GM21576 (cell line): ENCODE results near the gene NUDT19.
"Not testable (repeated sequence)": the region's sequence is repeated elsewhere in the genome, so short reads cannot be mapped to it uniquely, and the experiment has no call there.

Experiments
- ATAC-seq: cut with Tn5 transposase; IDR thresholded peaks from one replicate; pipeline ENCODE4 v1.9.1; 2021; ENCODE audit warnings: mild to moderate bottlenecking, moderate library complexity; ENCODE audit not compliant: unreplicated experiment

The NUDT19 gene

GRCh38 chr19:32691291-32691951, at the start of gene NUDT19:
NUDT19 (plus strand) TSS chr19:32691821; CDS start chr19:32691961, 140 bp downstream.
- peak; percentile 82 for ATAC-seq

DNA sequence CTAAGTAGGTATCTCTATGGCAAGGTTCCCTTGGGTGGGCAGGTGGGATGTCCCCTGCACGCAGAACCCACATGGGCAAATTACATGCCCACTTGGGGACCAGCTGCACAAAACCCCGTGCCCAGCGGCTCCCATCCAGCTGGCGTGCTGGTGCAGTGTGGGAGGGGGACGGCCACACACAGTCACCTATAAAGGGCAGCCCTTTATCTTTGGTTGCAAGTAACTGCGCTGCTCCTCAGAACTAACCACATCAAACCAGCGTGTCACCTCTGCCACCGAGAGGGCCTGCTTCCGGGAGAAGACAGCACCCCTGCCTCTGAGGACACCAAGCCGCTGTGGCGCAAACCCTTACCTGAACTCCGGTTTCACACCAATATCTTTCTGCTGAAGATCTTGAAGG, 48.9 kb upstream of the NUDT19 start:
- ATAC-seq: no peak

DNA sequence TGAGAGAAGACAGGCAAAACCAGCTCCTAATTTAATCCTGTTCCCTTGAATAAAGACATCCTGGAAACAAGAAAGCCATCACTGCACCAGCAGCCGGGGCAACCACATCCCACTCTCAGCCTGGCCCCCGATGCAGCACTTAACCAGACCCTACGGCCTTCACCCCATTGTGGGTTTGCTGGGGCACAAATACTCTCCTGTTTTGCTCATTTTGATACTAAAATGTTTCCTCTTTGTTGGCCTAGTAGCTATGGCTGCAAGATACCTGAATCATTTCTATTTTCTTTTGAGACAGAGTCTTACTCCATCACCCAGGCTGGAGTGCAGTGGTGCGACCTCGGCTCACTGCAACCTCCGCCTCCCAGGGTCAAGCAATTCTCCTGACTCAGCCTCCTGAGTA, 45.1 kb upstream of the NUDT19 start:
- ATAC-seq: no peak

- no peak for ATAC-seq
Observed at GRCh38 chr19:32647361-32647760, 44.3 kb upstream of the NUDT19 start.

- ATAC-seq: no peak
Observed at GRCh38 chr19:32649751-32650150, 41.9 kb upstream of the NUDT19 start.

- no peak for ATAC-seq
Observed at GRCh38 chr19:32650671-32651070, 41.0 kb upstream of the NUDT19 start.

- ATAC-seq: no peak
Observed at GRCh38 chr19:32651729-32652140, 39.9 kb upstream of the NUDT19 start.

GRCh38 chr19:32652331-32652730, 39.3 kb upstream of the NUDT19 start:
- ATAC-seq: not testable (repeated sequence)

DNA sequence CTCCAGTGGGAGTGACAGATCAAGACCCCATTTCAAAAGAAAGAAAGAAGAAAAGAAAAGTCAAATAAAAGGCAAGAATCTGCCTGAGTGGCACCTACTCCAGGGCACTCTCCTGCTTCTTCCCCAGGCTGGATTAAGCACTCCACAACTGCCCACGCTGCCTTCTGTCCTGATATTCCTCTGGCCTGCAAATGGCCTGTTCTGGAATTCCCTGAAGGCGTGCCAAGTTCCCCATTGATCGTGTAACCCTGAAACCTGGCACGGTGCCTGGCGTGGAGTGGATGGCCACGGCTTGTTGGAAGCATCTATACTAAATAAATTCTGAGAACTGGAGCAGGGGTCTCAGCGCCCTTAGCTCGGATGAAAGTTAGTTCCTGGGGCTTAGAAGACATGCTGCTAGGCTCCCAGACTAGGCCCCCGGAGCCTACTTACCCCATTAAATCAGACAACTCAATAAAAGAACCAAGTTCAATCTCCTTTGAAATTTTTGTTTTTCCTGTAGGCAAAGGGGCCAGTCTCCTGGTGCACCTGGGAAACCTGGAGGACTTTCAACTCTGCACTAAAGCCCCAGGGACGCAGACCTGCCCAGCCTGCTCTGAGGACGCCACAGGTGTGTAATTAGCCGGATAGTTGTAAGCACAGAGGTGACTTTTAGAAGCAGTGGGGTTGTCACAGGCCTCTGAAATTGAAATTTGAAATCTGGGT, 38.6 kb upstream of the NUDT19 start:
- no peak for ATAC-seq

- no peak for ATAC-seq
Observed at GRCh38 chr19:32653599-32653915, 38.1 kb upstream of the NUDT19 start.

- ATAC-seq: not testable (repeated sequence)
Observed at GRCh38 chr19:32656379-32656778, 35.2 kb upstream of the NUDT19 start.

DNA sequence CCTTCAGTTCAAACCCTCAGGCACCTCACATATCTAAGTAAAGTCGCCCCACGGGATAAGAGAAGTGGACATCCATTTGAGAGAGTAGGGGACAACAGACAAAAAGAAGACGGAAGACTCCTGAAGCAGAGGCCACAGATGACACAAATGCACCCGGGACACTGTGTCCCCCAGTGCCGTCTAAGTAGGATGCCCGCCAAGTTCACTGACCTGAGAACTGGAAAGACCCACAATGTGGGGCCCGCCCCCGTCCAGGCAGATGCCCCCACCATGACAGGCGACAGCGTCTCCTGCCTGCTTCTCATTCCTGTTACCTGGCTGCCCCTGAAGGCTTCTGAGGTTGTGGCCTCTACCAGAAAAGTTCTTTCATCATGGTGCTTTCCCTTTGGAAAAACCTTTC, 33.5 kb upstream of the NUDT19 start:
- ATAC-seq: no peak

GRCh38 chr19:32658527-32658926, 33.1 kb upstream of the NUDT19 start:
- no peak for ATAC-seq

DNA sequence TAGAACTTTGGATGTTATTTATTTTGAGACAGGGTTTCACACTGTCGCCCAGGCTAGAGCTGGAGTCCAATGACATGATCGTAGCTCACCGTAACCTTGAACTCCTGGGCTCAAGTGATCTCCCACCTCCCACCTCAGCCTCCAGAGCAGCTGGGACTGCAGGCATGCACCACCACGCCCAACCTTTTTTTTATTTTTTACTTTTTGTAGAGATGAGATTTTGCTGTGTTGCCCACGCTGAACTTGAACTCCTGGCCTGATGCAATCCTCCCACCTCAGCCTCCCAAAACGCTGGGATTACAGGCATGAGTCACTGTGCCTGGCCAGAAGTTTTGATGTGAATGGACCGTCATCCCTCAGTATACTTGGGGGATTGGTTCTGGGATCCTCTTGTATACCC, 30.3 kb upstream of the NUDT19 start:
- ATAC-seq: no peak

- ATAC-seq: no peak
Observed at GRCh38 chr19:32662186-32662585, 29.4 kb upstream of the NUDT19 start.

GRCh38 chr19:32666084-32666483, 25.5 kb upstream of the NUDT19 start:
- no peak for ATAC-seq

GRCh38 chr19:32669310-32669709, 22.3 kb upstream of the NUDT19 start:
- ATAC-seq: no peak

DNA sequence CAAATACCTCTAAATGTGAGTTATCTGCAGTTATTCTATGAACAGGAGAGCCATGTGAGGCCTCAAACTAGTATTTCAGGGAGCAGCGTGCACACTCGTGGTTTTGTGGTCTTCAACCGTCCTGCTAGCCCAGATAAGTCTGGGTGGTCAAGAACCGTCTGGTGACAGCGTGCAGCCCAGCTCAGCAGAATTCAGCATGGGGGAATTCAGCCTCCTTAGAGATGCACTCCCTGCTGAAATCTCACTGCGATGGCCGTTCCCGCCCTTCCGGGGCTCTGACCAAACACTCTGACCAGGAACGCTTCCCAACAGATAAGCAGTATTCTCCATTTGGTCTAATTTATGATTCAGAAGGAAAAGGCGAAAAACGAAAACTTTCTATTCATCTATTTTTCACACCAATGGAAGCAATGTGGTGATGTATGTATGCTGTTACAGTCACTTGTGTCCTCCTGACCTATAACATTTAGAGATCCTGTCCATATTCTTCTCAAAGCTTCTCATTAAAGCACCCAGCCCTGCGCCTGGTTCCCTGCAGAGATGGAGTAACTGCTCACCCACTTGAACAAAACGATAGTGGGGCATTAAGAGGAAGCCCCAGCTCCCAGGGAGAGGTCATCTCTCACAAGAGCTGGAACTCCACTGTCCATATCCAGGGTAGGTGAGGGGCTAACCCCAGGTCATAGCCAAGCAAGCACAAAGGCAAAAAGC, 19.6 kb upstream of the NUDT19 start:
- ATAC-seq: no peak

DNA sequence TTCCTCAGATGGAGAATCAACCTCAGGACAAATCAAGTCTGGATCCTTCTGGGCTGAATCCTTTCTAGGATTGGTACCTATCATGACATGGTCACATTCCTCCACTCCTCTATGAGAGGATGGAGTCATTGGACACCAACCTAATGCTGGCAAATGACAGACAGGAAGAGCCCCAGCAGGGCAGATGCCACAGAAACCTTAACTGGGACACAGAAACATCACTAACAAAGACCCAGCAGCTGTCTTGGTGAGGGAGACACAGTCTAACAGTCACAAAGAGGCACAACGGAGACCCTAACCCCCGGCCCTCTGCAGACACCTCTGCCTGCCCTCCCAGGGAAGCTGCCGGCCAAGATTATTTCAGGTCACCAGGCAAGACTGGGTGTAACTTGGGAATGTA, 18.8 kb upstream of the NUDT19 start:
- ATAC-seq: no peak

- ATAC-seq: no peak
Observed at GRCh38 chr19:32673573-32673972, 18.0 kb upstream of the NUDT19 start.

- ATAC-seq: no peak
Observed at GRCh38 chr19:32674153-32674930, 17.3 kb upstream of the NUDT19 start.
